DND-41 (cell line): Measurements from ENCODE around the gene GPC1.

Experiments used
- ATAC-seq: fragments of 200-7000 bp; cut with Tn5 transposase; 3 replicates; pipeline ENCODE4 v1.9.1; 2021; ENCODE audit warnings: low read depth; ENCODE audit not compliant: insufficient read depth
- DNase-seq: peaks from one replicate; pipeline ENCODE4 v3.0.0-alpha.2; 2020
- H2AFZ ChIP-seq: 2 replicates; pipeline ENCODE4 v1.6.0; 2012; ENCODE audit warnings: low read depth, low read length
- H3K27ac ChIP-seq: 2 replicates; pipeline ENCODE4 v1.5.1; 2012; ENCODE audit warnings: low read length, inconsistent platforms
- H3K27me3 ChIP-seq: fragments of 200-600 bp; sonication (generic); 2 replicates; pipeline ENCODE4 v1.6.0; 2012; ENCODE audit warnings: low read length, mild to moderate bottlenecking, inconsistent platforms; ENCODE audit not compliant: insufficient read depth, poor library complexity
- H3K36me3 ChIP-seq: 2 replicates; pipeline ENCODE4 v1.5.1; 2012; ENCODE audit warnings: low read length, inconsistent platforms; ENCODE audit not compliant: insufficient read depth
- H3K4me1 ChIP-seq: 2 replicates; pipeline ENCODE4 v1.5.1; 2012; ENCODE audit warnings: mild to moderate bottlenecking, low read length; ENCODE audit not compliant: insufficient read depth
- H3K4me2 ChIP-seq: 2 replicates; pipeline ENCODE4 v1.6.0; 2012; ENCODE audit warnings: mild to moderate bottlenecking, moderate library complexity, low read length, inconsistent platforms; ENCODE audit not compliant: insufficient read depth
- H3K4me3 ChIP-seq, 2 experiments: fragments of 200-600 bp in 1 of 2; shearing (Covaris generic) in 1 of 2; 2 replicates each; pipeline ENCODE4 v1.5.1; 2012 to 2016; ENCODE audit warnings: inconsistent platforms in 2 of 2, low read length in 2 of 2, mild to moderate bottlenecking in 2 of 2, low read depth in 1 of 2, moderate library complexity in 1 of 2
- H3K79me2 ChIP-seq: 2 replicates; pipeline ENCODE4 v1.6.0; 2012; ENCODE audit warnings: low read length, inconsistent platforms; ENCODE audit not compliant: insufficient read depth
- H3K9ac ChIP-seq: 2 replicates; pipeline ENCODE4 v1.6.0; 2012; ENCODE audit warnings: low read depth, mild to moderate bottlenecking, inconsistent platforms, low read length, moderate library complexity
- H3K9me3 ChIP-seq: 2 replicates; pipeline ENCODE4 v1.5.1; 2012; ENCODE audit warnings: low read length, moderate library complexity, mild to moderate bottlenecking, inconsistent platforms; ENCODE audit not compliant: insufficient read depth, severe bottlenecking
- H4K20me1 ChIP-seq: 2 replicates; pipeline ENCODE4 v1.6.0; 2012; ENCODE audit warnings: low read length; ENCODE audit not compliant: insufficient read depth
- EZH2 ChIP-seq: IDR thresholded peaks from 3 replicates; pipeline ENCODE4 v1.6.1; 2012; ENCODE audit warnings: borderline replicate concordance, low read depth, mild to moderate bottlenecking, moderate library complexity, low read length, inconsistent platforms; ENCODE audit not compliant: severe bottlenecking
- TF ChIP-seq, protein P1 (sequence below): IDR thresholded peaks from 2 replicates; pipeline ENCODE4 v1.5.1; 2012; ENCODE audit warnings: borderline replicate concordance, low read length, moderate library complexity, mild to moderate bottlenecking; ENCODE audit not compliant: poor library complexity, severe bottlenecking; ENCODE audit errors: extremely low read depth

Gene GPC1

DNA sequence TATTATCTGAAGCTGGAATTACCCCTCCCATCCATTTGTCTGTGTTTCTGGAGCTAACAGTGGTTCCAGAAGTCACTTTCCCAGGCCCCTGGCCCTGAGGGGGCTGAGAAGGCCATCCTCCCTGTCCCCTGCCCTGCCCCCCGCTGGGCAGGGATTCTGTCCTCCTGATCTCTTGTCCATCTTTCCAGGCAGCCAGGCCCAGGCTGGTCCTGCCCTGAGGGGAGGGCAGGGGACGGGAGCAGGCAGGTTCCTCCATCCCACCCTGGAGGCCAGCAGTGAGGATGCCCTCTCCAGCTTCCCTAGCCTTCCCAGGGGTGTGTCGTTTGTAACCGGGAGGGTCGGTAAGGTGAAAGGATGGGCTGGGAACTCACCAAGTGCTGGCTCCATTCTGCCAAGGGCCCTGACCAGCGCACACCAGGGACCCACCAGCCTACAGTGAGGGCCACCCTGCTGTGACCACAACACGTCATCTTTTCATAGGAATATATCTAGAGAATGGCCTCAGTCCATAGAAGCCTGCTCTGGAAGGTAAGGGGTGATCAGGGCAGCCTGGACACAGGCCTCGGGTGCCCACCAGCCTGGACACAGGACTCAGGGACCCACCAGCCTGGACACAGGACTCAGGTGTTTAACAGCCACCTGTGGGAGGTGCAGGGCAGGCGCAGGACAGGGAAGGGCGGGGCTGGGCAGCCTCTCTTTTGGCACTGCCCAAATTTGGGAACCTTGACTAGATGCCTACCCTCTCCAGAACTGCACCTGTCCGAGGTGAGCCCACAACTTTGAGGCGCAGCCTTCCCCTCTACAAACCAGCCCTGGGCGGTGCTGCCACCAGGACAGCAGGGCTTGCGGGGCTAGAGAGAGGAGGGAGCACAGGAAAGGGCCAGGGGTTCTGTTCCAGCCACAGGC lies 35.8 kb upstream of the GPC1 start:
- Histone ChIP-seq H3K36me3 (no peaks in the 10 kb centered on the region), H3K4me1 (no peaks in the 10 kb centered on the region), H2AFZ (no peak overlapping the region), H3K27me3 (no peaks in the 10 kb centered on the region), H3K9ac (no peak overlapping the region), H3K79me2 (no peaks in the 10 kb centered on the region), H3K27ac (no peak overlapping the region), H3K9me3 (no peaks in the 10 kb centered on the region), H3K4me2 (no peak overlapping the region), H3K4me3 (no peak overlapping the region), H4K20me1 (0 out of 2 replicates have a peak, but pooled peaks cover 3% of the 10 kb centered on the region)
- ATAC-seq (no peak), DNase-seq (no peak)
- TF ChIP-seq, protein P1, sequence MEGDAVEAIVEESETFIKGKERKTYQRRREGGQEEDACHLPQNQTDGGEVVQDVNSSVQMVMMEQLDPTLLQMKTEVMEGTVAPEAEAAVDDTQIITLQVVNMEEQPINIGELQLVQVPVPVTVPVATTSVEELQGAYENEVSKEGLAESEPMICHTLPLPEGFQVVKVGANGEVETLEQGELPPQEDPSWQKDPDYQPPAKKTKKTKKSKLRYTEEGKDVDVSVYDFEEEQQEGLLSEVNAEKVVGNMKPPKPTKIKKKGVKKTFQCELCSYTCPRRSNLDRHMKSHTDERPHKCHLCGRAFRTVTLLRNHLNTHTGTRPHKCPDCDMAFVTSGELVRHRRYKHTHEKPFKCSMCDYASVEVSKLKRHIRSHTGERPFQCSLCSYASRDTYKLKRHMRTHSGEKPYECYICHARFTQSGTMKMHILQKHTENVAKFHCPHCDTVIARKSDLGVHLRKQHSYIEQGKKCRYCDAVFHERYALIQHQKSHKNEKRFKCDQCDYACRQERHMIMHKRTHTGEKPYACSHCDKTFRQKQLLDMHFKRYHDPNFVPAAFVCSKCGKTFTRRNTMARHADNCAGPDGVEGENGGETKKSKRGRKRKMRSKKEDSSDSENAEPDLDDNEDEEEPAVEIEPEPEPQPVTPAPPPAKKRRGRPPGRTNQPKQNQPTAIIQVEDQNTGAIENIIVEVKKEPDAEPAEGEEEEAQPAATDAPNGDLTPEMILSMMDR, result no peak
- TF ChIP-seq EZH2, result no peak

DNA sequence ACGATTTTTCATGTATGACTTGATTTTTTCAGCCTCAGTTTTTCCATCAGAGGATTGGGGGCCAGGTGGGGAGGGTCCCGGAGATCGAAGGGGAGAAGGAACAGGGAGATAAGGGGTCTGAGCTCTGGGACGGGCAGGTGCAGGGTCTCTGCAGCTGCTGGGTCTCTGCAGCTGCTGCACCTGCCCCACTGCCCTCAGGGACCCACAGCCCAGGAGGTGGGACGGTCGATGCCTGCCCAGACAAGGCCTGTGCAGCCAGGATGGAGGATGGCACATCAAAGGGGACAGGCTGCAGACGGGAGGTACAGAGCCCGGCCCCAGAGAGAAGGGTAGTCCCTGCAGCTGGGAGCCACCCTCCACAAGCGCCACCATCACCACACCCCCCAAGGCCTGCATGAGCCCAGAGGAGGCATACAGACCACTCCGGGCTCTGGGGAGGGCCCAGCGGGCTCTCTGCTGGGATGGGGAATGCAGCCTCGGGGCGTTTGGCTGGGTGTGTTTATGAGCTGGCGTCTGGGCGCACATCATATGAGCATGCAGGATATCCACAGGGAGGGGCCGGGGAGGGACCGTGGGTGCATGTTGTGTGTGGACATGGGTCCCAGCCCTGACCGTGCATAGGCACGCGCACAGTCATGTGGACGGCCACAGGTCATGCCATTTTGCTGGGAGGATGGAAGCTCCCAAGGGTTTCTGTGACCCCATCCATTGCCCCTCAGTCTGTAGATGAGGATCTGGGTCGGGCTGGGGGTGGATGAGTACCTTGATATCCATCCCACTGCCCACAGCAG lies 34.9 kb upstream of the GPC1 start:
- TF ChIP-seq, protein P1, result no peak
- no peak for TF ChIP-seq EZH2
- no peak overlapping the region for H3K9ac ChIP-seq
- no peak overlapping the region for H2AFZ ChIP-seq
- no peaks in the 10 kb centered on the region for H3K4me1 ChIP-seq
- no peak overlapping the region for H3K4me3 ChIP-seq
- no peak overlapping the region for H3K4me2 ChIP-seq
- ATAC-seq (no peak), DNase-seq (no peak)
- 0 out of 2 replicates have a peak, but pooled peaks cover 3% of the 10 kb centered on the region for H4K20me1 ChIP-seq
- H3K27me3 ChIP-seq, result no peaks in the 10 kb centered on the region
- H3K9me3 ChIP-seq, result no peaks in the 10 kb centered on the region
- H3K79me2 ChIP-seq, result no peaks in the 10 kb centered on the region
- H3K27ac ChIP-seq, result no peak overlapping the region
- no peaks in the 10 kb centered on the region for H3K36me3 ChIP-seq

DNA sequence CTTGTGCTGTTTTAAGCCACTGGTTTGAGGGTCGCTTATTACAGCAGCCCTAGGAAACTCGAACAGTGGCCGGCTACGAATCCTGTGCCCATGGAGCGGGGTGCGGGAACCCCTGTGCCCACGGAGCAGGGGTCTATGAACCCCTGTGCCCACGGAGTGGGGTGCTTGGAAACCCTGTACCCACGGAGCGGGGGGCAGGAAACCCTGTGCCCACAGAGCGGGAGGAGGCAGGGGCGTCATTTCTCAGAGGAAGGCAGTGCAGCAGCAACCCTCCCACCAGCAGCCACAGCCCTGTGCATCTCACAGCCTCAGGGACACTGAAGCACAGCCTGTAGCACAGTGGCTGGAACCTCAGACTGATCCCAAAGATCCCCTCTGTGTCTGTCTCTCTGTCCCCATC lies 34.2 kb upstream of the GPC1 start:
- H3K9ac ChIP-seq, result no peak overlapping the region
- H3K9me3 ChIP-seq, result no peaks in the 10 kb centered on the region
- no peaks in the 10 kb centered on the region for H3K79me2 ChIP-seq
- H4K20me1 ChIP-seq, result 0 out of 2 replicates have a peak, but pooled peaks cover 3% of the 10 kb centered on the region
- TF ChIP-seq, protein P1, result no peak
- TF ChIP-seq EZH2, result no peak
- no peak for ATAC-seq
- no peak overlapping the region for H3K27ac ChIP-seq
- no peak overlapping the region for H3K4me2 ChIP-seq
- H3K36me3 ChIP-seq, result no peaks in the 10 kb centered on the region
- no peaks in the 10 kb centered on the region for H3K4me1 ChIP-seq
- H3K4me3 ChIP-seq, result no peak overlapping the region
- no peak overlapping the region for H2AFZ ChIP-seq
- DNase-seq, result no peak
- no peaks in the 10 kb centered on the region for H3K27me3 ChIP-seq
